H1 (cell line): ENCODE results near the gene ADAMTS9. TPM values are rescaled to one million over a fixed set of nuclear protein-coding genes. Genes with fewer than 3 reads are reported as not detected.

Source experiments
- CTCF ChIA-PET: fragments of 300-600 bp; sonication (Branson Sonifier 250); formaldehyde crosslinking; loops from one replicate; lab custom pipeline; 2021; ENCODE audit not compliant: partially characterized antibody; lab: Charles Lee
- POLR2A ChIA-PET: fragments of 300-600 bp; sonication (Branson Sonifier 250); formaldehyde crosslinking; loops from one replicate; lab custom pipeline; 2021; ENCODE audit warnings: inconsistent platforms; ENCODE audit not compliant: partially characterized antibody; lab: Charles Lee
- DNase-seq, 2 experiments: peaks; one replicate each; pipeline versions ENCODE4 v3.0.0 to v3.0.0-alpha.2; 2010 to 2022; ENCODE audit warnings: low spot score in 2 of 2, low read depth in 1 of 2, mixed read lengths in 1 of 2
- FAIRE-seq: peaks from 2 replicates; lab custom pipeline; 2011; peaks lifted over from hg19 to GRCh38; lab: Jason Lieb, UNC
- H2AFZ ChIP-seq: 2 replicates; pipeline ENCODE4 v1.8.1; 2012; ENCODE audit warnings: low read length, inconsistent platforms
- H2AK5ac ChIP-seq: 2 replicates; pipeline ENCODE4 v1.6.1; 2013; ENCODE audit warnings: low read depth, low read length
- H2BK120ac ChIP-seq: replicated peaks from 2 replicates; pipeline ENCODE3; 2013; ENCODE audit warnings: low read depth, low read length, inconsistent platforms
- H2BK12ac ChIP-seq: 2 replicates; pipeline ENCODE4 v1.6.1; 2013; ENCODE audit warnings: low read depth, low read length
- H2BK15ac ChIP-seq: 2 replicates; pipeline ENCODE4 v1.6.1; 2013; ENCODE audit warnings: low read length
- H2BK20ac ChIP-seq: 2 replicates; pipeline ENCODE4 v1.6.1; 2013; ENCODE audit warnings: low read length
- H2BK5ac ChIP-seq: 2 replicates; pipeline ENCODE4 v1.6.1; 2013; ENCODE audit warnings: low read depth, low read length
- H3K14ac ChIP-seq: 2 replicates; pipeline ENCODE4 v1.6.1; 2013; ENCODE audit warnings: inconsistent platforms; ENCODE audit not compliant: insufficient read length
- H3K18ac ChIP-seq: 2 replicates; pipeline ENCODE4 v1.6.1; 2013; ENCODE audit warnings: low read length; ENCODE audit errors: extremely low read depth
- H3K23ac ChIP-seq: 2 replicates; pipeline ENCODE4 v1.6.1; 2013; ENCODE audit warnings: inconsistent platforms; ENCODE audit not compliant: insufficient read length
- H3K23me2 ChIP-seq: 2 replicates; pipeline ENCODE4 v1.6.1; 2013; ENCODE audit warnings: low read depth, low read length
- H3K27ac ChIP-seq: 2 replicates; pipeline ENCODE4 v1.6.1; 2011; ENCODE audit warnings: low read depth, low read length, inconsistent platforms
- H3K27me3 ChIP-seq, 4 experiments: replicated peaks in 1 of 4; 1 replicate in 1 of 4; 2 replicates in 3 of 4; pipeline versions ENCODE4 v1.6.1 to v1.8.1; 2011 to 2013; ENCODE audit warnings: low read length in 3 of 4, mild to moderate bottlenecking in 3 of 4, inconsistent platforms in 2 of 4, mixed read lengths in 2 of 4, moderate library complexity in 1 of 4; ENCODE audit not compliant: control insufficient read depth in 3 of 4, insufficient read depth in 3 of 4; ENCODE audit errors: extremely low read depth in 1 of 4
- H3K36me3 ChIP-seq, 4 experiments: 2 replicates each; pipeline versions ENCODE4 v1.6.1 to v1.8.1; 2011 to 2013; ENCODE audit warnings: mild to moderate bottlenecking in 4 of 4, low read length in 3 of 4, moderate library complexity in 2 of 4, control low read depth in 1 of 4, inconsistent platforms in 1 of 4; ENCODE audit not compliant: insufficient read depth in 4 of 4, control insufficient read depth in 2 of 4
- H3K4ac ChIP-seq: replicated peaks from 2 replicates; pipeline ENCODE3; 2013; ENCODE audit warnings: low read length, low read depth, mixed read lengths, inconsistent platforms; ENCODE audit not compliant: insufficient read length
- H3K4me1 ChIP-seq, 4 experiments: replicated peaks in 1 of 4; 1 replicate in 1 of 4; 2 replicates in 3 of 4; pipeline versions ENCODE4 v1.6.1 to v1.8.1; 2011 to 2013; ENCODE audit warnings: low read length in 3 of 4, inconsistent platforms in 2 of 4, mixed read lengths in 1 of 4; ENCODE audit not compliant: insufficient read depth in 4 of 4, control insufficient read depth in 3 of 4
- H3K4me2 ChIP-seq, 2 experiments: 2 replicates each; pipeline versions ENCODE4 v1.6.1 to v1.8.1; 2011 to 2013; ENCODE audit warnings: low read depth in 2 of 2, low read length in 2 of 2, control low read depth in 1 of 2, inconsistent platforms in 1 of 2, mild to moderate bottlenecking in 1 of 2; ENCODE audit not compliant: insufficient read depth in 1 of 2
- H3K4me3 ChIP-seq, 4 experiments: fragments of 200-600, 300-600 bp in 1 of 4; sonication (generic), shearing (Covaris generic), sonication (Bioruptor Twin) in 1 of 4; 2 replicates each; pipeline versions ENCODE4 v1.5.1 to v1.8.1; 2011 to 2016; ENCODE audit warnings: low read length in 4 of 4, low read depth in 3 of 4, control low read depth in 2 of 4, inconsistent platforms in 2 of 4, mild to moderate bottlenecking in 2 of 4, mixed read lengths in 1 of 4, moderate library complexity in 1 of 4; ENCODE audit not compliant: insufficient read depth in 2 of 4; ENCODE audit errors: extremely low read depth in 1 of 4
- H3K56ac ChIP-seq: replicated peaks from 2 replicates; pipeline ENCODE3; 2013; ENCODE audit warnings: low read depth, mild to moderate bottlenecking, mixed read lengths, low read length, inconsistent platforms; ENCODE audit not compliant: insufficient read length
- H3K79me1 ChIP-seq: 2 replicates; pipeline ENCODE4 v1.6.1; 2013; ENCODE audit warnings: low read depth, low read length, control low read depth
- H3K79me2 ChIP-seq, 2 experiments: 2 replicates each; pipeline versions ENCODE4 v1.6.1 to v1.8.1; 2012 to 2013; ENCODE audit warnings: low read length in 2 of 2, mild to moderate bottlenecking in 2 of 2, inconsistent platforms in 1 of 2; ENCODE audit not compliant: insufficient read depth in 2 of 2, control insufficient read depth in 1 of 2
- H3K9ac ChIP-seq, 4 experiments: replicated peaks in 1 of 4; 1 replicate in 1 of 4; 2 replicates in 3 of 4; pipeline versions ENCODE4 v1.6.1 to v1.8.1; 2011 to 2013; ENCODE audit warnings: low read depth in 3 of 4, low read length in 3 of 4, control low read depth in 2 of 4, mild to moderate bottlenecking in 2 of 4, moderate library complexity in 2 of 4, inconsistent platforms in 1 of 4; ENCODE audit errors: extremely low read depth in 1 of 4
- H3K9me3 ChIP-seq, 2 experiments: 2 replicates each; pipeline versions ENCODE4 v1.6.1 to v1.8.1; 2012 to 2013; ENCODE audit warnings: mild to moderate bottlenecking in 2 of 2, moderate library complexity in 2 of 2, control low read depth in 1 of 2, inconsistent platforms in 1 of 2, low read depth in 1 of 2, low read length in 1 of 2, mixed read lengths in 1 of 2; ENCODE audit not compliant: insufficient read depth in 2 of 2
- H4K20me1 ChIP-seq, 2 experiments: replicated peaks in 1 of 2; 2 replicates each; pipeline versions ENCODE3 to v1.8.1; 2011 to 2013; ENCODE audit warnings: inconsistent platforms in 2 of 2, low read length in 2 of 2, mild to moderate bottlenecking in 1 of 2; ENCODE audit not compliant: insufficient read depth in 2 of 2, control insufficient read depth in 1 of 2
- H4K5ac ChIP-seq: 2 replicates; pipeline ENCODE4 v1.6.1; 2013; ENCODE audit warnings: low read length, low read depth, mixed read lengths, inconsistent platforms; ENCODE audit not compliant: insufficient read length
- H4K8ac ChIP-seq: 2 replicates; pipeline ENCODE4 v1.8.0; 2013; ENCODE audit warnings: mild to moderate bottlenecking, moderate library complexity, low read length, inconsistent platforms; ENCODE audit not compliant: insufficient read depth; ENCODE audit errors: extremely low read depth
- H4K91ac ChIP-seq: replicated peaks from 2 replicates; pipeline ENCODE3; 2013; ENCODE audit warnings: low read length, mixed read lengths, inconsistent platforms; ENCODE audit not compliant: insufficient read length
- KDM1A ChIP-seq: fragments of 200-600, 300-600 bp; sonication (generic); IDR thresholded peaks from 2 replicates; pipeline ENCODE4 v1.7.1; 2016; ENCODE audit warnings: mild to moderate bottlenecking, low read length, borderline replicate concordance
- SAP30 ChIP-seq: fragments of 300-600 bp; sonication (generic); IDR thresholded peaks from 2 replicates; pipeline ENCODE4 v1.7.1; 2012; ENCODE audit warnings: low read length, moderate library complexity, mild to moderate bottlenecking, inconsistent platforms; ENCODE audit not compliant: insufficient read depth, insufficient replicate concordance
- YY1 ChIP-seq: IDR thresholded peaks from 2 replicates; pipeline ENCODE4 v1.6.1; 2011; ENCODE audit warnings: low read depth, mild to moderate bottlenecking, low read length
- WGBS, 2 experiments: shearing (Covaris generic) in 1 of 2; methylation state at CpG; one replicate each; pipeline versions ENCODE4 v1.1.6 to v1.1.7; 2013 to 2015; ENCODE audit warnings: low lambda C conversion rate in 2 of 2, mixed read lengths in 2 of 2, inconsistent platforms in 1 of 2, low coverage in 1 of 2, missing lambda C conversion rate in 1 of 2; ENCODE audit not compliant: insufficient replicate concordance in 2 of 2, insufficient coverage in 1 of 2, insufficient read length in 1 of 2; ENCODE audit errors: extremely low coverage in 1 of 2, missing lambda C conversion rate in 1 of 2; 5-methylcytosine and 5-hydroxymethylcytosine counted together
- polyA plus RNA-seq, 7 experiments: library from polyadenylated mRNA; depleted of rRNA in 3 of 7; stranded (reverse) in 5 of 7; unstranded in 2 of 7; fragments of >200 nt in 5 of 7; fragments of 200-250 nt in 2 of 7; gene quantifications; 1 replicate in 5 of 7; 2 replicates in 1 of 7; 4 replicates in 1 of 7; pipeline versions ENCODE4 v1.2.1 to v1.2.3, GENCODE V29; 2011 to 2013; ENCODE audit warnings: missing spikeins in 2 of 7, mixed read lengths in 2 of 7
- total RNA-seq: library from RNA; stranded (reverse); fragmentation: NEBNext Ultra II Directional; extraction: Animal tissue kit (Norgen Biotek cat#: 25700); gene quantifications from 2 replicates; pipeline ENCODE4 v1.2.1, GENCODE V29; 2021

Gene ADAMTS9
- total and polyA plus RNA-seq, 2 of the 8 experiments (the other 6 are each of a cell fraction or from before 2014, with no cell fraction given), result 0.20 to 0.41 TPM

- H2AK5ac ChIP-seq, result no peak overlapping the region
- no peak overlapping the region for H3K4me3 ChIP-seq
- 0 out of 2 replicates have a peak overlapping the region, but pooled peaks have one; percentile 29 for H4K8ac ChIP-seq
- no peaks in the 10 kb centered on the region for H3K36me3 ChIP-seq
- no peak overlapping the region for H3K56ac ChIP-seq
- DNase-seq (no peak), FAIRE-seq (no peak)
- H3K27me3 ChIP-seq, result no peaks in the 10 kb centered on the region
- H2BK20ac ChIP-seq, result no peak overlapping the region
- CTCF ChIA-PET, result no interaction called here
- no peak overlapping the region for H3K27ac ChIP-seq
- POLR2A ChIA-PET, result no interaction called here
- H3K23ac ChIP-seq, result no peak overlapping the region
- no peaks in the 10 kb centered on the region; the same call in 1 of the 2 replicates for H3K23me2 ChIP-seq
- no peak overlapping the region for H3K4me2 ChIP-seq
- no peak overlapping the region for H3K18ac ChIP-seq
- H3K79me2 ChIP-seq, result no peaks in the 10 kb centered on the region
- H2BK12ac ChIP-seq, result no peak overlapping the region
- 92% methylated on average over 3 of the region's 3 CpGs; no CpG with 5 or more reads in 1 of the 2 experiments for WGBS, 2 experiments
- peak overlapping the region; percentile 50 for H3K4ac ChIP-seq
- no peak overlapping the region for H4K5ac ChIP-seq
- H3K14ac ChIP-seq, result no peak overlapping the region
- H2BK120ac ChIP-seq, result no peak overlapping the region
- H2BK15ac ChIP-seq, result no peak overlapping the region
- no peaks in the 10 kb centered on the region for H3K4me1 ChIP-seq
- no peak overlapping the region for H3K9ac ChIP-seq
- TF ChIP-seq YY1 (no peak), SAP30 (no peak), KDM1A (no peak)
- TF ChIP-seq, all 59 proteins: peak for 0
- Histone ChIP-seq H2AFZ (no peak overlapping the region), H3K9me3 (no peaks in the 10 kb centered on the region), H3K79me1 (no peaks in the 10 kb centered on the region), H2BK5ac (no peak overlapping the region), H4K91ac (no peak overlapping the region), H4K20me1 (no peaks in the 10 kb centered on the region)
These were observed 132.4 kb downstream of the ADAMTS9 start for GRCh38 chr3:64555351-64555750.
